SK-N-SH treated with all-trans-retinoic acid at 6 μM for 48 hours (cell line): ENCODE results near the gene EPB41L4A.
"Not testable (repeated sequence)": the region's sequence is repeated elsewhere in the genome, so short reads cannot be mapped to it uniquely, and the experiment has no call there.

Source experiments
- ARNTL ChIP-seq: fragments of 450-650 bp; formaldehyde crosslinking; IDR thresholded peaks from 2 replicates; pipeline ENCODE4 v1.5.0; 2020; ENCODE audit warnings: low read depth, mild to moderate bottlenecking, moderate library complexity, borderline replicate concordance
- CSDC2 ChIP-seq: fragments of 250-450 bp; sonication (Bioruptor Pico); IDR thresholded peaks from 2 replicates; pipeline ENCODE4 v1.5.0; 2020; ENCODE audit warnings: mild to moderate bottlenecking, moderate library complexity
- GLIS3 ChIP-seq: fragments of 250-450 bp; sonication (Bioruptor Pico); IDR thresholded peaks from 2 replicates; pipeline ENCODE4 v1.5.0; 2020; ENCODE audit warnings: mild to moderate bottlenecking, moderate library complexity
- OSR1 ChIP-seq: fragments of 250-450 bp; sonication (Bioruptor Pico); IDR thresholded peaks from 2 replicates; pipeline ENCODE4 v1.8.0; 2022; ENCODE audit warnings: moderate library complexity, mild to moderate bottlenecking, inconsistent platforms
- PPARA ChIP-seq: fragments of 250-450 bp; sonication (Bioruptor Pico); IDR thresholded peaks from 2 replicates; pipeline ENCODE4 v1.5.0; 2020; ENCODE audit warnings: mild to moderate bottlenecking, borderline replicate concordance
- RARB ChIP-seq: fragments of 250-450 bp; sonication (Bioruptor Pico); IDR thresholded peaks from 2 replicates; pipeline ENCODE4 v1.8.0; 2021; ENCODE audit warnings: mild to moderate bottlenecking, moderate library complexity
- TCF4 ChIP-seq: fragments of 250-450 bp; sonication (Bioruptor Pico); IDR thresholded peaks from 2 replicates; pipeline ENCODE4 v1.8.0; 2021; ENCODE audit warnings: mild to moderate bottlenecking, moderate library complexity, borderline replicate concordance
- TOX ChIP-seq: fragments of 250-450 bp; sonication (Bioruptor Pico); IDR thresholded peaks from 2 replicates; pipeline ENCODE4 v1.8.0; 2021; ENCODE audit warnings: mild to moderate bottlenecking, moderate library complexity, borderline replicate concordance
- ZC3H10 ChIP-seq: fragments of 250-450 bp; sonication (Bioruptor Pico); IDR thresholded peaks from 2 replicates; pipeline ENCODE4 v1.5.1; 2021; ENCODE audit warnings: mild to moderate bottlenecking, moderate library complexity
- ZFP3 ChIP-seq: fragments of 250-450 bp; sonication (Bioruptor Pico); IDR thresholded peaks from 2 replicates; pipeline ENCODE4 v1.5.0; 2020; ENCODE audit warnings: mild to moderate bottlenecking, moderate library complexity
- ZFP30 ChIP-seq: fragments of 450-650 bp; formaldehyde crosslinking; IDR thresholded peaks from 2 replicates; pipeline ENCODE4 v1.5.0; 2022; ENCODE audit warnings: mild to moderate bottlenecking, moderate library complexity
- TF ChIP-seq, protein P1 (sequence below): fragments of 250-450 bp; sonication (Bioruptor Pico); IDR thresholded peaks from 2 replicates; pipeline ENCODE4 v1.8.0; 2020; ENCODE audit warnings: mild to moderate bottlenecking, moderate library complexity, borderline replicate concordance
- TF ChIP-seq, protein P2 (sequence below): fragments of 250-450 bp; sonication (Bioruptor Pico); IDR thresholded peaks from 2 replicates; pipeline ENCODE4 v1.5.1; 2020; ENCODE audit warnings: low read depth, mild to moderate bottlenecking, moderate library complexity

- not testable (repeated sequence) for TF ChIP-seq ZC3H10 (CRISPR knock-in tag); GLIS3 (CRISPR knock-in tag); ARNTL; TCF4 (CRISPR knock-in tag); CSDC2 (CRISPR knock-in tag); ZFP3 (CRISPR knock-in tag); RARB (CRISPR knock-in tag); ZFP30 (CRISPR knock-in tag); PPARA (CRISPR knock-in tag); TOX (CRISPR knock-in tag); OSR1 (CRISPR knock-in tag)
- TF ChIP-seq, protein P1, sequence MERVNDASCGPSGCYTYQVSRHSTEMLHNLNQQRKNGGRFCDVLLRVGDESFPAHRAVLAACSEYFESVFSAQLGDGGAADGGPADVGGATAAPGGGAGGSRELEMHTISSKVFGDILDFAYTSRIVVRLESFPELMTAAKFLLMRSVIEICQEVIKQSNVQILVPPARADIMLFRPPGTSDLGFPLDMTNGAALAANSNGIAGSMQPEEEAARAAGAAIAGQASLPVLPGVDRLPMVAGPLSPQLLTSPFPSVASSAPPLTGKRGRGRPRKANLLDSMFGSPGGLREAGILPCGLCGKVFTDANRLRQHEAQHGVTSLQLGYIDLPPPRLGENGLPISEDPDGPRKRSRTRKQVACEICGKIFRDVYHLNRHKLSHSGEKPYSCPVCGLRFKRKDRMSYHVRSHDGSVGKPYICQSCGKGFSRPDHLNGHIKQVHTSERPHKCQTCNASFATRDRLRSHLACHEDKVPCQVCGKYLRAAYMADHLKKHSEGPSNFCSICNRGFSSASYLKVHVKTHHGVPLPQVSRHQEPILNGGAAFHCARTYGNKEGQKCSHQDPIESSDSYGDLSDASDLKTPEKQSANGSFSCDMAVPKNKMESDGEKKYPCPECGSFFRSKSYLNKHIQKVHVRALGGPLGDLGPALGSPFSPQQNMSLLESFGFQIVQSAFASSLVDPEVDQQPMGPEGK (CRISPR knock-in tag): not testable (repeated sequence)
- TF ChIP-seq, protein P2, sequence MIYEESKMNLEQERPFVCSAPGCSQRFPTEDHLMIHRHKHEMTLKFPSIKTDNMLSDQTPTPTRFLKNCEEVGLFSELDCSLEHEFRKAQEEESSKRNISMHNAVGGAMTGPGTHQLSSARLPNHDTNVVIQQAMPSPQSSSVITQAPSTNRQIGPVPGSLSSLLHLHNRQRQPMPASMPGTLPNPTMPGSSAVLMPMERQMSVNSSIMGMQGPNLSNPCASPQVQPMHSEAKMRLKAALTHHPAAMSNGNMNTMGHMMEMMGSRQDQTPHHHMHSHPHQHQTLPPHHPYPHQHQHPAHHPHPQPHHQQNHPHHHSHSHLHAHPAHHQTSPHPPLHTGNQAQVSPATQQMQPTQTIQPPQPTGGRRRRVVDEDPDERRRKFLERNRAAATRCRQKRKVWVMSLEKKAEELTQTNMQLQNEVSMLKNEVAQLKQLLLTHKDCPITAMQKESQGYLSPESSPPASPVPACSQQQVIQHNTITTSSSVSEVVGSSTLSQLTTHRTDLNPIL (CRISPR knock-in tag): not testable (repeated sequence)
Observed at GRCh38 chr5:112466261-112466660, 47.2 kb upstream of the EPB41L4A start.
